ENCODE measurements around the gene HEPACAM2. TPM values are rescaled to one million over a fixed set of nuclear protein-coding genes. Genes with fewer than 3 reads are reported as not detected.

The HEPACAM2 gene
- total and polyA plus RNA-seq, 10 donors: 0.06 to 2.4 (median 0.28) TPM; not detected in 7

DNA sequence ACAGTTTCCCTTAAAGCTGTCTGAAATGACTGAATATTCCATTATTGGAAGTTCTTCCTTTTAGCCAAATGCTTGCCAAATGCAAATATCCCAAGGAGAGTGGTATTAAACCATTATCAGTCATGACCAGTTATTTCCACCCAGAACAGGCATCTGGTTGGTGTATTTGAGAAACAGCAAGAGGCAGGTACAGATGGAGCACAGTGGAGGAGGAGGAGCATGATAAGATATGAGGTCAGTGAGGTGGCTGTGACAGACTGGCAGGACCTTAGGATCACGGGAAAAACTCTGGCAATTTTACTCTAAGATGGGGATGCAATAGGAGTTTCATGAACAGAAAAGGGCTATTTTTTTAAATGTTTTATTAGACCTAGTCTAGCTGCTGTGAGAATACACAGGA is 6.4 kb downstream of the HEPACAM2 start:
- WGBS, 5 donors: 75 to 89% (median 86%) methylated on average over 1 of the region's 1 CpG
- TF ChIP-seq, protein P1, sequence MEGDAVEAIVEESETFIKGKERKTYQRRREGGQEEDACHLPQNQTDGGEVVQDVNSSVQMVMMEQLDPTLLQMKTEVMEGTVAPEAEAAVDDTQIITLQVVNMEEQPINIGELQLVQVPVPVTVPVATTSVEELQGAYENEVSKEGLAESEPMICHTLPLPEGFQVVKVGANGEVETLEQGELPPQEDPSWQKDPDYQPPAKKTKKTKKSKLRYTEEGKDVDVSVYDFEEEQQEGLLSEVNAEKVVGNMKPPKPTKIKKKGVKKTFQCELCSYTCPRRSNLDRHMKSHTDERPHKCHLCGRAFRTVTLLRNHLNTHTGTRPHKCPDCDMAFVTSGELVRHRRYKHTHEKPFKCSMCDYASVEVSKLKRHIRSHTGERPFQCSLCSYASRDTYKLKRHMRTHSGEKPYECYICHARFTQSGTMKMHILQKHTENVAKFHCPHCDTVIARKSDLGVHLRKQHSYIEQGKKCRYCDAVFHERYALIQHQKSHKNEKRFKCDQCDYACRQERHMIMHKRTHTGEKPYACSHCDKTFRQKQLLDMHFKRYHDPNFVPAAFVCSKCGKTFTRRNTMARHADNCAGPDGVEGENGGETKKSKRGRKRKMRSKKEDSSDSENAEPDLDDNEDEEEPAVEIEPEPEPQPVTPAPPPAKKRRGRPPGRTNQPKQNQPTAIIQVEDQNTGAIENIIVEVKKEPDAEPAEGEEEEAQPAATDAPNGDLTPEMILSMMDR (IDR thresholded peaks at IDR 0.05 in 8 of 11, conservative IDR thresholded peaks at IDR 0.05 in 3 of 11): no peak
- TF ChIP-seq POLR2A (IDR thresholded peaks at IDR 0.05) (no peak), POLR2AphosphoS5 (IDR thresholded peaks at IDR 0.05) (no peak)
- H3K27me3 ChIP-seq (replicated peaks in 1 of 7): peaks cover 0 to 7% (median 0%) of the 10 kb centered on the region in 7 donors
- intact Hi-C loops (cut with DNase I; ENCODE audit: low total_unique reads): no loop called here
- no peak overlapping the region for H3K27ac ChIP-seq
- no peaks in the 10 kb centered on the region for H3K36me3 ChIP-seq
- no peak overlapping the region for H3K4me3 ChIP-seq
- DNase-seq: no peak
- H3K4me1 ChIP-seq: no peaks in the 10 kb centered on the region
- H3K9me3 ChIP-seq: no peaks in the 10 kb centered on the region

DNA sequence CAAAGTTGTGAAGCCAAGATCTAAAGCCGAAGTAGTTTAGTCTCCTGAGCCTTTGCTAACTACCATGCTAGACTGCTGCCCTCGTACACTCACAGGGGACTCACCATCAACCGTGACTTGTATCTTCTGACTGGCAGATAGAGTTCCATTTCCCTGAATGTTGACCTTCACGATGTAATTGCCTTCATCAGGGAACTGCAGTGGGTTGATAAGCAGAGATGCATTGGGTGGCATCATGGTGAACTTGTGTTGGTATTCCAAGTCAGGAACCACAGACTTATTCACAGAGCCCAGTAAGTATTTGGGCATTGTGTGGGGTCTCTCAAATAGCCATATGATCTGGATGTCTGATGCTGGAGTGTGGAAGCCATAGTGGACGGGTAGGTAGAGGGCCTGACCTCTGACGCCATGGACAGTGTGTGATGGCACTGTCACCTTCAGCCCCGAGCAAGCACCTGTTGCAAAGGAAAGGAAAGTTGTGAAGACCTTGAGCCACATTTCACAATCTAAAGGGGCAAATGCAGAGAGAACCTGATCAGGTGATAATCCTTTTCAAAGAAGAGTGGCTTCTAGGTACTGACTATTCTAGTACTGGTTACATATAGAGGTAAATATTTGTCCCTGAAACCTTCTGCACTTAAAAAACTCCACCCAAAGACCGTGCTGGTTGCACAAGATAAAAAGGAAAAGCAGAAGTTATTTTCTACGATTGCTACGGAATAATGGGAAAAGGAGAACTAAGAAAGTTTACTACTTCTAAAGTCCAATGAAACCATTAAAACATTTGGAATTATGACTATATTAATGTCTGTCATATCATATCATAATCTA is 7.1 kb downstream of the HEPACAM2 start:
- Histone ChIP-seq H3K9me3 (no peaks in the 10 kb centered on the region), H3K27ac (no peak overlapping the region), H3K4me1 (no peaks in the 10 kb centered on the region), H3K36me3 (no peaks in the 10 kb centered on the region), H3K27me3 (replicated peaks in 1 of 7) (peaks cover 0 to 7% (median 0%) of the 10 kb centered on the region in 7 donors), H3K4me3 (no peak overlapping the region)
- WGBS, 5 donors: 60 to 74% (median 66%) methylated on average over 10 of the region's 10 CpGs
- intact Hi-C loops (cut with DNase I; ENCODE audit: low total_unique reads): no loop called here
- TF ChIP-seq POLR2AphosphoS5 (IDR thresholded peaks at IDR 0.05): no peak
- no peak for DNase-seq

DNA sequence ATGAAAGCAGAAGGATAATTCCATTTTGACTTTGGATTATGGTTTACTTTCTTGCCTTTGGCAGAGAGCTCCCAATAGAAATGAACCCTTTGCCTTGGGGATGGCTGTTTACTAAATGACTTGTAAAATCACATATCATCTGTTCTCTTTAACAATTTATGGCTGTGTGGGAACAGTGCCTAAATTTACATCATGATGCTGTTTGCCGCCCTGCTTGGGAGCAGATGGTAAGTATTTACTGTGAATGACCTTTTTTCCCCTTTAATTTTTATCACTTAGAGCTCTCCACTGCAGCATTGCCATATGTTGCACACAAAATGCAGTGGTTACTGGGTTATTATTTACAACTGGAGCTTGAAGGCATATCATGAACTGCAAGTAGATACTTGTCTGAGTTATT is 13.4 kb downstream of the HEPACAM2 start:
- no peak for DNase-seq
- WGBS, 5 donors: 67 to 89% (median 82%) methylated on average over 1 of the region's 1 CpG

DNA sequence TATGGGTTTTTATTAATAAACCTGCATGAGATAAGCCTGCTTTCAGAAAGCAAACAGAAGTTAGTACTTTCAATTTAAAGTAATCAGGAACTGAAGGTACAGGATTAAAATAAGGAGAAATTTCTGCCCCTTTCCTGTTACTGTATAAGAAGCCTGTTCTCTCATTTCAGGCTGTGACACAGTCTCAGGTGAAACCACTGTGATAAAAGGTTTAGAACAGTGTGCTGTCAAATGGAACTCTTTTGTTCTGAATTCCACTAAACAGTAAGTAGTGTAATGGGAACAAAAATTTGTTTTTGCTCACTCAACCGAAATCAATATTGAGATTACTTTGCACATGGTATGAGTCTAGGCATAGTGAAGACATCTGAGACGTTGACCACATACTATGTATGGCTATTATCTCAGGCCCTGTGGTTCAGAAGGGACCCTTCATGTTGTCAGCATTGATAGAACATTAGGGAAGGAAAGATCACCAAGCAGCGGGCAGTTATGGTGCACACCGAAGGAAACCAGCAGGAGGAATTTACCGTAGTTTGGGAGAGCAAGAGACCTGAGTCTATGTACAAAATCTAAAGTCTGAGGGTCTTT is 14.9 kb downstream of the HEPACAM2 start:
- H3K4me3 ChIP-seq: no peak overlapping the region

More for the DNA sequence above, 13.4 kb downstream of the HEPACAM2 start:
- peaks cover 0 to 14% (median 0%) of the 10 kb centered on the region in 7 donors for H3K27me3 ChIP-seq (replicated peaks in 1 of 7)
- intact Hi-C loops (cut with DNase I; ENCODE audit: low total_unique reads): no loop called here
- H3K36me3 ChIP-seq: no peaks in the 10 kb centered on the region
- no peak for TF ChIP-seq POLR2A (IDR thresholded peaks at IDR 0.05)
- TF ChIP-seq POLR2AphosphoS5 (IDR thresholded peaks at IDR 0.05): no peak
- TF ChIP-seq, protein P1 (IDR thresholded peaks at IDR 0.05 in 8 of 11, conservative IDR thresholded peaks at IDR 0.05 in 3 of 11): no peak
- H3K4me3 ChIP-seq: no peak overlapping the region
- no peak overlapping the region for H3K27ac ChIP-seq
- no peaks in the 10 kb centered on the region for H3K9me3 ChIP-seq
- no peaks in the 10 kb centered on the region for H3K4me1 ChIP-seq

More for the DNA sequence above, 14.9 kb downstream of the HEPACAM2 start:
- Histone ChIP-seq H3K4me1 (no peaks in the 10 kb centered on the region), H3K27me3 (replicated peaks in 1 of 7) (peaks cover 0 to 14% (median 0%) of the 10 kb centered on the region in 7 donors), H3K9me3 (no peaks in the 10 kb centered on the region), H3K36me3 (no peaks in the 10 kb centered on the region), H3K27ac (no peak overlapping the region)
- TF ChIP-seq, protein P1 (IDR thresholded peaks at IDR 0.05 in 8 of 11, conservative IDR thresholded peaks at IDR 0.05 in 3 of 11): no peak
- intact Hi-C loops (cut with DNase I; ENCODE audit: low total_unique reads): no loop called here
- no peak for DNase-seq
- 77 to 87% (median 83%) methylated on average over 5 of the region's 5 CpGs for WGBS, 5 donors

All from spleen (tissue), 11 donors.